Caco-2 (cell line): ENCODE results near the gene SECTM1. TPM values are rescaled to one million over a fixed set of nuclear protein-coding genes. Genes with fewer than 3 reads are reported as not detected.

Experiments
- BruUV-seq: library from RNA; stranded (reverse); fragments of 400-500 nt; replicated peaks from 2 replicates; lab custom pipeline; 2021; lab: Mats Ljungman, UMichigan
- CTCF ChIA-PET: fragments of 300-600 bp; sonication (Branson Sonifier 250); formaldehyde crosslinking; loops from one replicate; lab custom pipeline; 2022; ENCODE audit warnings: antibody characterized with exemption; lab: Charles Lee
- POLR2A ChIA-PET: fragments of 300-600 bp; sonication (Branson Sonifier 250); formaldehyde crosslinking; loops from one replicate; lab custom pipeline; 2022; ENCODE audit warnings: antibody characterized with exemption; lab: Charles Lee
- DNase-seq, 2 experiments: peaks; one replicate each; pipeline versions ENCODE4 v3.0.0 to v3.0.0-alpha.2; 2020 to 2022
- H3K27me3 ChIP-seq: replicated peaks from 2 replicates; pipeline ENCODE4 v1.6.0; 2011; ENCODE audit warnings: low read length; ENCODE audit not compliant: control insufficient read depth, insufficient read depth
- H3K36me3 ChIP-seq: 2 replicates; pipeline ENCODE4 v1.5.1; 2011; ENCODE audit warnings: low read length; ENCODE audit not compliant: control insufficient read depth, insufficient read depth
- H3K4me1 ChIP-seq: fragments of 250-450 bp; sonication (Bioruptor Pico); 2 replicates; pipeline ENCODE4 v1.5.1; 2020; ENCODE audit warnings: mild to moderate bottlenecking
- H3K4me3 ChIP-seq: 2 replicates; pipeline ENCODE4 v1.5.1; 2011; ENCODE audit warnings: low read depth, mild to moderate bottlenecking, control low read depth, low read length
- H3K9me3 ChIP-seq: fragments of 250-450 bp; sonication (Bioruptor Pico); 2 replicates; pipeline ENCODE4 v1.5.1; 2020; ENCODE audit warnings: mild to moderate bottlenecking, moderate library complexity
- H3K27ac Mint-ChIP-seq: one replicate; pipeline ENCODE4 v1.8.0; 2022; ENCODE audit warnings: mixed read lengths; ENCODE audit not compliant: unreplicated experiment
- H3K27me3 Mint-ChIP-seq: one replicate; pipeline ENCODE4 v1.8.0; 2022; ENCODE audit warnings: mixed read lengths; ENCODE audit not compliant: insufficient read depth, unreplicated experiment
- H3K36me3 Mint-ChIP-seq: one replicate; pipeline ENCODE4 v1.8.0; 2022; ENCODE audit warnings: mild to moderate bottlenecking, mixed read lengths; ENCODE audit not compliant: insufficient read depth, unreplicated experiment
- H3K4me1 Mint-ChIP-seq: one replicate; pipeline ENCODE4 v1.8.0; 2022; ENCODE audit warnings: low read depth, mixed read lengths; ENCODE audit not compliant: unreplicated experiment
- H3K4me3 Mint-ChIP-seq: one replicate; pipeline ENCODE4 v1.8.0; 2022; ENCODE audit warnings: mild to moderate bottlenecking, moderate library complexity, mixed read lengths; ENCODE audit not compliant: unreplicated experiment
- H3K9me3 Mint-ChIP-seq: one replicate; pipeline ENCODE4 v1.8.0; 2022; ENCODE audit warnings: mixed read lengths; ENCODE audit not compliant: unreplicated experiment
- CTCF ChIP-seq, 2 experiments: fragments of 200-600 bp in 1 of 2; IDR thresholded peaks; 1 replicate in 1 of 2; 2 replicates in 1 of 2; pipeline versions ENCODE4 v1.5.1 to v1.8.0; 2011 to 2022; ENCODE audit warnings: antibody characterized with exemption in 1 of 2, control low read depth in 1 of 2, inconsistent platforms in 1 of 2, low read depth in 1 of 2, low read length in 1 of 2, mild to moderate bottlenecking in 1 of 2, moderate library complexity in 1 of 2; ENCODE audit not compliant: insufficient read depth in 1 of 2, severe bottlenecking in 1 of 2, unreplicated experiment in 1 of 2
- intact Hi-C: fragments of 100-400 bp; cut with micrococcal nuclease; formaldehyde crosslinking; loops from one replicate; pipeline ENCODE4 v1.10.0; 2022; ENCODE audit not compliant: unreplicated experiment
- total RNA-seq: library from RNA; stranded (reverse); gene quantifications from 2 replicates; pipeline ENCODE4 v1.2.3, GENCODE V29; 2022

The SECTM1 gene
- total RNA-seq, 1 experiment from 2014 or later = 0.75 TPM

- Mint-ChIP-seq H3K36me3 (peaks cover 10% of the 10 kb centered on the region), H3K4me3 (no peak overlapping the region), H3K27me3 (no peaks in the 10 kb centered on the region), H3K9me3 (no peaks in the 10 kb centered on the region), H3K27ac (no peak overlapping the region), H3K4me1 (no peaks in the 10 kb centered on the region)
- H3K4me3 ChIP-seq = no peak overlapping the region
- ChIA-PET CTCF (no interaction called here), POLR2A (no interaction called here)
- H3K36me3 ChIP-seq = no peaks in the 10 kb centered on the region
- H3K9me3 ChIP-seq = no peaks in the 10 kb centered on the region
- intact Hi-C loops = no loop called here
- H3K4me1 ChIP-seq = peaks cover 23% of the 10 kb centered on the region
- no peaks in the 10 kb centered on the region for H3K27me3 ChIP-seq
- TF ChIP-seq CTCF (IDR thresholded peaks at IDR 0.05; ENCODE audit: insufficient read depth in 1 of 2, low read depth in 1 of 2, low read length in 1 of 2, severe bottlenecking in 1 of 2, unreplicated experiment in 1 of 2) = no peak
- DNase-seq = no peak
- BruUV-seq = no TSS peak
These were observed 6.3 kb downstream of the SECTM1 start for GRCh38 chr17:82327289-82327688.

GRCh38 chr17:82325286-82326180 lies 8.0 kb downstream of the SECTM1 start:
- Histone ChIP-seq H3K9me3 (no peaks in the 10 kb centered on the region), H3K4me3 (no peak overlapping the region), H3K27me3 (no peaks in the 10 kb centered on the region), H3K4me1 (peaks cover 27% of the 10 kb centered on the region), H3K36me3 (no peaks in the 10 kb centered on the region)
- no TSS peak for BruUV-seq
- Mint-ChIP-seq H3K36me3 (peaks cover 6% of the 10 kb centered on the region), H3K27me3 (no peaks in the 10 kb centered on the region), H3K27ac (no peak overlapping the region), H3K9me3 (no peaks in the 10 kb centered on the region), H3K4me1 (no peaks in the 10 kb centered on the region), H3K4me3 (no peak overlapping the region)
- ChIA-PET CTCF (no interaction called here), POLR2A (interaction anchor here (0.6 kb wide), 1 partner anchor 33 kb away, joined by 4 read pairs; no protein-coding TSS in a partner anchor)
- DNase-seq = no peak
- intact Hi-C loops = no loop called here
- TF ChIP-seq CTCF (IDR thresholded peaks at IDR 0.05; ENCODE audit: insufficient read depth in 1 of 2, low read depth in 1 of 2, low read length in 1 of 2, severe bottlenecking in 1 of 2, unreplicated experiment in 1 of 2) = no peak

- intact Hi-C loops = no loop called here
- Histone ChIP-seq H3K4me1 (peaks cover 32% of the 10 kb centered on the region), H3K4me3 (no peak overlapping the region), H3K27me3 (no peaks in the 10 kb centered on the region), H3K36me3 (no peaks in the 10 kb centered on the region), H3K9me3 (no peaks in the 10 kb centered on the region)
- Mint-ChIP-seq H3K27me3 (no peaks in the 10 kb centered on the region), H3K36me3 (peaks cover 5% of the 10 kb centered on the region), H3K9me3 (no peaks in the 10 kb centered on the region), H3K4me1 (no peaks in the 10 kb centered on the region), H3K27ac (no peak overlapping the region), H3K4me3 (no peak overlapping the region)
- BruUV-seq = no TSS peak
- TF ChIP-seq CTCF (IDR thresholded peaks at IDR 0.05; ENCODE audit: insufficient read depth in 1 of 2, low read depth in 1 of 2, low read length in 1 of 2, severe bottlenecking in 1 of 2, unreplicated experiment in 1 of 2) = no peak
- no peak for DNase-seq
- ChIA-PET CTCF (no interaction called here), POLR2A (interaction anchor here (0.6 kb wide), 1 partner anchor 32 kb away, joined by 4 read pairs; no protein-coding TSS in a partner anchor)
These were observed 8.8 kb downstream of the SECTM1 start for GRCh38 chr17:82324566-82325285.
